ENCODE measurements around the gene ST6GAL1.

ST6GAL1 gene

DNA sequence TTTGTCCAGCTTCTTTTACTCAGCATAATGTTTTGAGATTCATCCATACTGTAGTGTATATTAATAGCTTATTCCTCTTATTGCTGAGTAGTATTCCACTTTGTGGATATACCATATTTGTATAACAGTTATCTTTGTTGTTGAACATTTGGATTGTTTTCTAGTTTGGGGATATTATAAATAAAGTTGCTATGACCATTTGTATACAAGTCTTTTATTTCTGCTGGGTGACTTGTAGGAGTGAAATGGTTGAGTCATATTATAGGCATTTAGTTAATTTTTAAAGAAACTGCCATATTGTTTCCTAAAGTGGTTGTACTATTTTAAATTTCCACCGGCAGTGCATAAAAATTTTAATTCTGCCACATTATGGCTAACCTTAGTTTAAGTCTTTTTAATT is 155.6 kb downstream of the ST6GAL1 start:
- TF ChIP-seq, protein P1, sequence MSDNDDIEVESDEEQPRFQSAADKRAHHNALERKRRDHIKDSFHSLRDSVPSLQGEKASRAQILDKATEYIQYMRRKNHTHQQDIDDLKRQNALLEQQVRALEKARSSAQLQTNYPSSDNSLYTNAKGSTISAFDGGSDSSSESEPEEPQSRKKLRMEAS (IDR thresholded peaks at IDR 0.05; ENCODE audit: low read depth, low read length) = no peak
- no peak for DNase-seq (ENCODE audit: low read depth)
- H3K4me3 ChIP-seq (ENCODE audit: low read depth, low read length) = no peak overlapping the region

- H3K4me3 ChIP-seq (ENCODE audit: low read depth, low read length) = no peak overlapping the region
- TF ChIP-seq, protein P2, sequence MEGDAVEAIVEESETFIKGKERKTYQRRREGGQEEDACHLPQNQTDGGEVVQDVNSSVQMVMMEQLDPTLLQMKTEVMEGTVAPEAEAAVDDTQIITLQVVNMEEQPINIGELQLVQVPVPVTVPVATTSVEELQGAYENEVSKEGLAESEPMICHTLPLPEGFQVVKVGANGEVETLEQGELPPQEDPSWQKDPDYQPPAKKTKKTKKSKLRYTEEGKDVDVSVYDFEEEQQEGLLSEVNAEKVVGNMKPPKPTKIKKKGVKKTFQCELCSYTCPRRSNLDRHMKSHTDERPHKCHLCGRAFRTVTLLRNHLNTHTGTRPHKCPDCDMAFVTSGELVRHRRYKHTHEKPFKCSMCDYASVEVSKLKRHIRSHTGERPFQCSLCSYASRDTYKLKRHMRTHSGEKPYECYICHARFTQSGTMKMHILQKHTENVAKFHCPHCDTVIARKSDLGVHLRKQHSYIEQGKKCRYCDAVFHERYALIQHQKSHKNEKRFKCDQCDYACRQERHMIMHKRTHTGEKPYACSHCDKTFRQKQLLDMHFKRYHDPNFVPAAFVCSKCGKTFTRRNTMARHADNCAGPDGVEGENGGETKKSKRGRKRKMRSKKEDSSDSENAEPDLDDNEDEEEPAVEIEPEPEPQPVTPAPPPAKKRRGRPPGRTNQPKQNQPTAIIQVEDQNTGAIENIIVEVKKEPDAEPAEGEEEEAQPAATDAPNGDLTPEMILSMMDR (IDR thresholded peaks at IDR 0.05; ENCODE audit: low read depth, low read length) = no peak
- TF ChIP-seq MYC (IDR thresholded peaks at IDR 0.05; ENCODE audit: low read depth, low read length) (no peak), POLR2A (IDR thresholded peaks at IDR 0.05; ENCODE audit: extremely low read depth, insufficient read length) (no peak)
- TF ChIP-seq, protein P1 (IDR thresholded peaks at IDR 0.05; ENCODE audit: low read depth, low read length) = no peak
- DNase-seq (ENCODE audit: low read depth) = no peak
Measured at GRCh38 chr3:187086831-187087230, 156.5 kb downstream of the ST6GAL1 start.

DNA sequence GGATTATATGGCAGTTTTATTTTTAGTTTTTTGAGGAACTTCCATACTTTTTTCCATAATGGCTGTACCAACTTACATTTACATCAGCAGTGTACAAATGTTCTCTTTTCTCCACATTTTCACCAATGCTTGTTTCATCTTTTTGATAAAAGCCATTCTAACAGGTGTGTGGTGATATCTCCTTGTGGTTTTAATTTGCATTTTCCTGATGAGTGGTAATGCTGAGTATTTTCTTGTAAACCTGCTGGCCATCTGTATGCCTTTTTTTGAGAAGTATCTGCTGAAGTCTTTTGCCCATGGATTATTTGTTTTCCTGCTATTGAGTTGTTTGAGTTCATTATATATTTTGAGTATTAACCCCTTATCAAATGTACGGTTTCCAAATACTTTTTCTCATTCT is 158.4 kb downstream of the ST6GAL1 start:
- DNase-seq (ENCODE audit: low read depth) = no peak
- H3K4me3 ChIP-seq (ENCODE audit: low read depth, low read length) = no peak overlapping the region
- TF ChIP-seq POLR2A (IDR thresholded peaks at IDR 0.05; ENCODE audit: extremely low read depth, insufficient read length) = no peak
- TF ChIP-seq MYC (IDR thresholded peaks at IDR 0.05; ENCODE audit: low read depth, low read length) = no peak
- TF ChIP-seq, protein P1 (IDR thresholded peaks at IDR 0.05; ENCODE audit: low read depth, low read length) = no peak
- TF ChIP-seq, protein P2 (IDR thresholded peaks at IDR 0.05; ENCODE audit: low read depth, low read length) = no peak

DNA sequence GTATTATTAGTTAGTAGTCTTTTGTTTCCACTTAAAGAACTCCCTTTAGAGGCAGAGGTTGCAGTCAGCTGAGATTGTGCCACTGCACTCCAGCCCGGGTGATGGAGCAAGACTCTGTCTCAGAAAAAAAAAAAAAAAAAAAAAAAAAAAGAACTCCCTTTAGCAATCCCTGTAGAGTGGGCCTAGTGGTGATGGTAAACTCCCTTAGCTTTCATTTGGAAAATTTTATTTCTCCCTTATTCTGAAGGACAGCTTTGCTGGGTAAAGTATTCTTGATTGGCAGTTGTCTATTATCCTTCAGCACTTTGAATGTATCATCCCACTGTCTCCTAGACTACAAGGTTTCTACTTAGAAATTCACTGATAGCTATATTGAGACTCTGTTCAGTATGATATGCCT is 163.0 kb downstream of the ST6GAL1 start:
- DNase-seq (ENCODE audit: low read depth) = no peak
- TF ChIP-seq, protein P2 (IDR thresholded peaks at IDR 0.05; ENCODE audit: low read depth, low read length) = no peak
- TF ChIP-seq, protein P1 (IDR thresholded peaks at IDR 0.05; ENCODE audit: low read depth, low read length) = no peak
- no peak for TF ChIP-seq POLR2A (IDR thresholded peaks at IDR 0.05; ENCODE audit: extremely low read depth, insufficient read length)
- no peak for TF ChIP-seq MYC (IDR thresholded peaks at IDR 0.05; ENCODE audit: low read depth, low read length)

GRCh38 chr3:187098923-187099512 is 168.7 kb downstream of the ST6GAL1 start:
- TF ChIP-seq MYC (IDR thresholded peaks at IDR 0.05; ENCODE audit: low read depth, low read length) = no peak
- TF ChIP-seq, protein P2 (IDR thresholded peaks at IDR 0.05; ENCODE audit: low read depth, low read length) = no peak
- TF ChIP-seq, protein P1 (IDR thresholded peaks at IDR 0.05; ENCODE audit: low read depth, low read length) = no peak
- no peak overlapping the region for H3K4me3 ChIP-seq (ENCODE audit: low read depth, low read length)
- peak; percentile 56 for DNase-seq (ENCODE audit: low read depth)

More for the DNA sequence above, 163.0 kb downstream of the ST6GAL1 start:
- no peak overlapping the region for H3K4me3 ChIP-seq (ENCODE audit: low read depth, low read length)

DNA sequence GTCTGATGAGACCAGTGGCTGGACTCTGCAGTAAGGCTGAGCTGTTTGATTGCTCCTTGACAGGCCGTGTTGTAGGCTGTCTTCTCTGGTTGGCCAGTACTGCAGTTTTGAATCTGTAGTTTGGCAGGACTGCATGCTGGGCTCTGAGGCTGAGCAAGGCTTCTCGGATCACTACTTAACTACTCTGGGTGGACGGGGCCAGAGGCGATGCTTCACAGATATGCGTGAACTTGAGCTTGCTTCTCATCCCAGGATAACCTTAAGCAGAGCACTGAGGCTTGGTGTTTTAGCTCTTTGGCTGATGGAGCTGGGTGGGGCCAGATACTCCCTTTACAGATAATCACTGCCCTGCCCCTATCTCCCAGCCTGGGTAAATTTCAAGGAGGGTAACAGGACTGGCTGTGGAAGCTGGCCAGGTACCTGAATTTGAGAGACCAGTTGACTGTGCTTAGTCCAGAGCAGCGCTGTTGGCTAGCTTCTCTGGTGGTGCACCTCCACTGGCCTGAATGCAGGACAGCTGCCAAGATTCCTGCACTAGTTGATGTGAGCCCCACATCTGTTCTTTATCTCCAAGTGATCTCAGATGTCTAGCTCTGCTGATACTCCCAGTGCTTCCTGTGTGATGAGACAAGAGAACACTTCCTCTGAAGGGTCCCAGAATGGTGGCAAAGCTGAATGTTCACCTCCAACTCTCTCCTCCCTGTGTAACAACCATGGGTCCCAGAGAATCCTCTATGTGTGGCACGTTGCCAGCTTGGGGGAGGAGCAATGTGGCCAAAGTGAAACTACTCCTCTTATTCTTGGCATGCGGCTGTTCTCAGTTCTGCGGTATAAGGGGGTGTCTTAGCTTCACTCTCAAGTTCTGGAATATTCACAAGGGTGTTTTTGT is 171.1 kb downstream of the ST6GAL1 start:
- TF ChIP-seq, protein P1 (IDR thresholded peaks at IDR 0.05; ENCODE audit: low read depth, low read length) = no peak
- TF ChIP-seq MYC (IDR thresholded peaks at IDR 0.05; ENCODE audit: low read depth, low read length) = no peak
- DNase-seq (ENCODE audit: low read depth) = peak; percentile 40
- H3K4me3 ChIP-seq (ENCODE audit: low read depth, low read length) = no peak overlapping the region

All from NB4 (cell line).